Mucosa of rectum (tissue), 2 donors: ENCODE measurements around the gene CRY1.
"Not testable (repeated sequence)": the region's sequence is repeated elsewhere in the genome, so short reads cannot be mapped to it uniquely, and the experiment has no call there.

Experiments used
- H3K27ac ChIP-seq, 2 donors: one replicate each; pipeline ENCODE4 v1.7.0; 2013; ENCODE audit warnings: inconsistent platforms in 2 of 2, low read depth in 2 of 2, low read length in 2 of 2
- H3K27me3 ChIP-seq, 2 donors: one replicate each; pipeline ENCODE4 v1.7.0; 2013; ENCODE audit warnings: low read length in 2 of 2; ENCODE audit not compliant: control insufficient read depth in 2 of 2, insufficient read depth in 2 of 2
- H3K36me3 ChIP-seq, 2 donors: one replicate each; pipeline ENCODE4 v1.7.0; 2013; ENCODE audit warnings: low read length in 2 of 2; ENCODE audit not compliant: control insufficient read depth in 2 of 2, insufficient read depth in 2 of 2
- H3K4me1 ChIP-seq, 2 donors: one replicate each; pipeline ENCODE4 v1.7.0; 2013; ENCODE audit warnings: low read length in 2 of 2, mild to moderate bottlenecking in 1 of 2; ENCODE audit not compliant: control insufficient read depth in 2 of 2, insufficient read depth in 2 of 2
- H3K4me3 ChIP-seq, 2 donors: one replicate each; pipeline ENCODE4 v1.7.0; 2013; ENCODE audit warnings: low read length in 2 of 2
- H3K9ac ChIP-seq, 2 donors: one replicate each; pipeline ENCODE4 v1.7.0; 2013; ENCODE audit warnings: low read length in 2 of 2, low read depth in 1 of 2, mild to moderate bottlenecking in 1 of 2
- H3K9me3 ChIP-seq, 2 donors: one replicate each; pipeline ENCODE4 v1.7.0; 2013; ENCODE audit warnings: low read length in 2 of 2; ENCODE audit not compliant: control insufficient read depth in 2 of 2
- donor health status: healthy.
- donor health status: Normal muscosa, but diverticular disease.

The CRY1 gene

DNA sequence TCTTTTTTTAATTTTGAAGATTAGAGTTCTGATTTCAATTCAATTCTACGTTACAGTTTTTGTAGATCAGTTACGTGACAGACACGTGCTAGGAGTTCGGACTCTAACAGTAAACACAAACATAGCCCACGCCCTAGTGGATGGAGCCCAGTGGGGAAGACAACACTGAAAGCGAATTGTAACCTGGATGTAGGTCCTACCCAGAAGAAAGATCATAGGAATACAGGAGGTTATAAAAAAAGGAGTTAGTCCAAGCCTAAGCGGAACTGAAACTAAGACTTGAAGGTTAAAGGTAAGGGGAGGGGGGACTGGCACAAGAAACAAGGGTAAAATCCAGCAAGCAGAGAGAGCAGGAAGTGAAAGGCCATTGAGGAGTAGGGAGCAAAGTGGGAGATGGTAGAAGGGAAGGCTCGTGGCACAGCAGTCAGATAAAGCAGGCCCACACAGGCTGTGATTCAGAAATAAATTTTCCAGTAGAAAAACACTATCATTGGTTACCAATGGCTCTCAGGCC is 15.7 kb upstream of the CRY1 start:
- H3K9ac ChIP-seq, result peak overlapping the region in 1 of 2 donors; percentile 20
- no peak overlapping the region for H3K4me3 ChIP-seq
- no peaks in the 10 kb centered on the region for H3K36me3 ChIP-seq
- no peaks in the 10 kb centered on the region for H3K9me3 ChIP-seq
- H3K4me1 ChIP-seq, result no peaks in the 10 kb centered on the region
- H3K27me3 ChIP-seq, result no peaks in the 10 kb centered on the region
- no peak overlapping the region for H3K27ac ChIP-seq

DNA sequence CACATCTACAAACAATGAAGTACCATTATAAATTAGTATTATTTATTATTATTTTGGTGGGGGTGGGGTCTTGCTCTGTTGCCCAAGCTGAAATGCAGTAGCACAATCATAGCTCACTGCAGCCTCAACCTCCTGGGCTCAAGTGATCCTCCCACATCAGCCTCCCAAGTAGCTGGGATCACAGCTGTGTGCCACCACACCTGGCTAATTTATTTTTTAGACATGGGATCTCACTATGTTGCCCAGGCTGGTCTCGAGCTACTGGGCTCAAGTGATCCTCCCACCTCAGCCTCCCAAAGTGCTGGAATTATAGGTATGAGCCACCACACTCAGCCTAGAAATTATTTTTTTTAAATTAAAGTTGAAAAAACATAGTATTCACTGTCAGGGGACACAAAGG is 15.0 kb upstream of the CRY1 start:
- H3K27ac ChIP-seq, H3K4me1 ChIP-seq, H3K27me3 ChIP-seq, H3K4me3 ChIP-seq, H3K9ac ChIP-seq, H3K36me3 ChIP-seq, H3K9me3 ChIP-seq: not testable (repeated sequence)

DNA sequence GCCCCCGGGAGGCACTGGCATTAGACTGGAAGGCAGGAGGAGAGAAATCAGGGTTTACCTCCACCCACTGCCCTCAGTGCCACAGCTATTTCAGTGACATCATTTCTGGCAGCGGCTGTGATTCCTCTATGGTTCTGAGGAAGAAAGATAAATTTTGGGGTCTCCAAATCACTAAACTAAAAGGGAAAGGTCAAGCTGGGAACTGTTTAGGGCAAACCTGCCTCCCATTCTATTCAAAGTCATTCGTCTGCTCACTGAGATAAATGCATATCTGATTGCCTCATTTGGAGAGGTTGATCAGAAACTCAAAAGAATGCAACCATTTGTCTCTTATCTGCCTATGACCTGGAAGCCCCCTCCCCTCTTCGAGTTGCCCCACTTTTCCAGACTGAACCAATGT is 14.0 kb upstream of the CRY1 start:
- no peak overlapping the region for H3K9ac ChIP-seq

DNA sequence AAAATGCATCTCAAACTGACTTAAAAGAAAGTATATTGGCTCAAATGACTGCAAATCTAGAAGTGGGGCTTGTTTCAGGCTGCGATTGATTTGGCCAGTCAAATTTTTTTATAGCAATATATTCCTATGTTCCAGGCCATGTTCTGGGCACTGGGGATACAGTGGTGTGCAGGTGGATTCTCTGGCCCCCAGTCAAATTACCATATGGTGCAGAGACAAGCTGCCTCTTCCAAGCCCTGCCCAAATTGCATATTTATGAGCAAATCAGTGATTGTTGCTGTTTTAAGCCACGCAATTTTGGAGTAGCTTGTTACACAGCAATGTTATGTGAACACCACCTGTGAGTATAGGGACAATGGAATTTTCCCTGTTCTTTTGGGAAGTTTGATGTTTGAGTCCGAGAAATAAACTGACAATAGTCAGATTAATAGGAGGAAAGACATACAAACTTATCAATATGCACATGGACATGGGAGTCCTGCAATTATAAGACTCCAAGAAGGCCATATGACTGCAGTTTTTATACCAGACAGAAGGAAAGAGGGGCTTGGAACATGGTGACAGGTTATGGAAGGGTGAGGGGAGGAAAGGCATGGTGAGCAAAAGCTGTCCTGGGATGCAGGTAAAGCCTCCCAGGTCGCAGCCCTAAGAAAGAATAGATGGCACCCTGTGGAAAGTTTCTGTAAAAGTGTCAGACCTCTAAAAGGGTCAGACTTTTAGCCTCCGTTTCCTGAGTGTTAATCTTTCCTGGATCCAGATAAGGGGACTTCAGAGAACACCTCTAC is 13.1 kb upstream of the CRY1 start:
- Histone ChIP-seq H3K4me3 (no peak overlapping the region), H3K27ac (no peak overlapping the region), H3K9ac (no peak overlapping the region), H3K27me3 (no peaks in the 10 kb centered on the region), H3K4me1 (no peaks in the 10 kb centered on the region), H3K36me3 (no peaks in the 10 kb centered on the region), H3K9me3 (no peaks in the 10 kb centered on the region)

More for the DNA sequence above, 14.0 kb upstream of the CRY1 start:
- H3K9me3 ChIP-seq, result no peaks in the 10 kb centered on the region
- H3K36me3 ChIP-seq, result no peaks in the 10 kb centered on the region
- no peaks in the 10 kb centered on the region for H3K4me1 ChIP-seq
- H3K27me3 ChIP-seq, result no peaks in the 10 kb centered on the region
- no peak overlapping the region for H3K4me3 ChIP-seq
- no peak overlapping the region for H3K27ac ChIP-seq

DNA sequence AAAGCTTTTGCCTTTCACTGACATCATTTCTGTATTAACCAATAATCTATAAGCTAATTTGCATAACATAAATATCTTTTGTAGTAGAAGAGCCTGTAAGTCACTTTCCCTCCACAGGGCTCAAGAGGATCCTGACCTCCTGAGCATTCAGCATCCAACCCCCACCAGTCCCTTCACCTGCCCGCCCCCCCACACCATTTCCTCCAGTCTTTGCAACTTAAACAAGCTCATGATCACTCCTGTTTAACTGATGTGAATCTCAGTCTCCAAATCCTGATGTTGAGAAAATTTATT is 12.0 kb upstream of the CRY1 start:
- Histone ChIP-seq H3K27me3 (no peaks in the 10 kb centered on the region), H3K4me1 (no peaks in the 10 kb centered on the region), H3K36me3 (no peaks in the 10 kb centered on the region), H3K27ac (no peak overlapping the region), H3K4me3 (no peak overlapping the region), H3K9me3 (no peaks in the 10 kb centered on the region), H3K9ac (no peak overlapping the region)

DNA sequence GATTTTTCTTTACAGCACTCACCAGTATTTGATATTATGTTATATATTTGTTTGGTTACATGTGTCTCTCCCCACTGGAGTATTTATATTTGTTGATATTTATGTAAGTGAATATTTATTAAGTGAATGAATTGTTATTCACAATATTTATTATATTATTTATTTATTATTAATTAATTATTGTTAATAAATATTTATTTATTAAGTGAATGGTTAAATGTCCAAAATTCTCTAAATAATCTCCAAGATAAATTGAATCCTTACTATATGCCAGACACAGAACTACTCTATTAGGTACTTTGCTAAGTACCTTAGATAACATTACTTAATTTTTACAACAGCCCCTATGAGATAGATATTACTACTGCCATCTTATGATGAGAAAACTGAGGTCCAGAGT is 10.2 kb upstream of the CRY1 start:
- H3K4me3 ChIP-seq, result no peak overlapping the region
- no peaks in the 10 kb centered on the region for H3K4me1 ChIP-seq
- no peaks in the 10 kb centered on the region for H3K36me3 ChIP-seq
- H3K27me3 ChIP-seq, result no peaks in the 10 kb centered on the region
- H3K9me3 ChIP-seq, result no peaks in the 10 kb centered on the region
- no peak overlapping the region for H3K9ac ChIP-seq
- H3K27ac ChIP-seq, result no peak overlapping the region

DNA sequence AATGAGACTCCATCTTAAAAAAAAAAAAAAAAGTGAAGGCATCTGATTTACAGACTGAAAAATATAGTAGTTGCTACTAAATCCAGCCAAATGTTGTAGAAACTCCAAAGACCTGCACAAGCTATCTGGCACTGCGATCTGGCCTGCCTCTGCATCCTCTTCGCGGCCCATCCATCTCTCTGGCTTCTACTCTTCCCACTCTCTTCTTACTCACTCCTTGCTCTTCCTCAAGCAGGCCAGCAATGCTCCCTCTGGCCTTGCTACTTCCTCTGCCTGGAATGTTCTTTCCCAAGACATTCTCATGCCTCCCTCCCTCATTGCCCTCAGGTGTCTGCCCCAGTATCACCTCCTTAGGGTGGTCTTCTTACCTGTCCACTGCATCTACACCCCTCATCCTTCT is 9.7 kb upstream of the CRY1 start:
- peak overlapping the region in 1 of 2 donors; percentile 6 for H3K9ac ChIP-seq
- H3K27me3 ChIP-seq, result no peaks in the 10 kb centered on the region
- no peak overlapping the region for H3K4me3 ChIP-seq
- no peaks in the 10 kb centered on the region for H3K4me1 ChIP-seq
- no peak overlapping the region for H3K27ac ChIP-seq
- H3K36me3 ChIP-seq, result no peaks in the 10 kb centered on the region
- no peaks in the 10 kb centered on the region for H3K9me3 ChIP-seq

DNA sequence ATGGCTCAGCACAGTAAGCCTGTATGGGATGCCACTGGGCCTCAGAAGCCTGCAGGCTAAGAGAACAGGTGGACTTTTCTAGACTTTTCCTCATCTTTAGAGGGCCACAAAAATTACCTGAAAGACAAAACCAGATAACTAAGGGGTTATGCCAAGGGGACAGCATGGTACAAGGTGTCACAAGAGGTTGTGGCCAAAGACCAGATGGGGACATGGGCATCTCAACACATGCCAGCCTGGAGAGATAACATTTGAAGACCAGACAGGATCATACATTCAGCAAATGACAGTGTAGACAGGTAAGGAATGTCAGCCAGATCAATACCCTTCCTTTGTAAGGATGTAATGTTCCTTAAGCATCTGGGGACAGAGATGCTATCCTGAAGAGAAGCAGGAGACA is 8.9 kb upstream of the CRY1 start:
- no peaks in the 10 kb centered on the region for H3K27me3 ChIP-seq
- H3K9ac ChIP-seq, result no peak overlapping the region
- H3K4me3 ChIP-seq, result no peak overlapping the region
- H3K27ac ChIP-seq, result no peak overlapping the region
- H3K36me3 ChIP-seq, result no peaks in the 10 kb centered on the region
- H3K9me3 ChIP-seq, result no peaks in the 10 kb centered on the region
- H3K4me1 ChIP-seq, result no peaks in the 10 kb centered on the region

DNA sequence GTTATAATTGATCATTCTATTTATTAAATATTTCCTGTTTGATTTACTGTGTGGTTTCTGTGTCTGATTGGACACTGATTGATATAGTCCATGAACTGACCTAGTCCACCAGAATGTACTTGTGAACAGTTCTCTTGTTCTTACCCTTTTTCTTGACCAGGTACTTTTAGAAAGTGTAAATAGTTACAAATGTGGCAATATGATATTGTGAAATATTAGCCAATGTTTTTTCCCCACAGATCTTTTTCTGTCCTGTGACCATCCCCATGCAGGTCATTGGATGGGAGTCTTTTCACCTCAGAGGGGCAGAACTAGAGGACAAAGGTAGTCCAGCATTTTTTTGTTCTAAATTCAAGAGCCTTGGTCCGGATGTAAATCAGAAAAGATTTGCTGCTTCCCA is 8.3 kb upstream of the CRY1 start:
- Histone ChIP-seq H3K27ac (no peak overlapping the region), H3K27me3 (no peaks in the 10 kb centered on the region), H3K9me3 (no peaks in the 10 kb centered on the region), H3K4me1 (no peaks in the 10 kb centered on the region), H3K9ac (no peak overlapping the region), H3K4me3 (no peak overlapping the region), H3K36me3 (no peaks in the 10 kb centered on the region)

DNA sequence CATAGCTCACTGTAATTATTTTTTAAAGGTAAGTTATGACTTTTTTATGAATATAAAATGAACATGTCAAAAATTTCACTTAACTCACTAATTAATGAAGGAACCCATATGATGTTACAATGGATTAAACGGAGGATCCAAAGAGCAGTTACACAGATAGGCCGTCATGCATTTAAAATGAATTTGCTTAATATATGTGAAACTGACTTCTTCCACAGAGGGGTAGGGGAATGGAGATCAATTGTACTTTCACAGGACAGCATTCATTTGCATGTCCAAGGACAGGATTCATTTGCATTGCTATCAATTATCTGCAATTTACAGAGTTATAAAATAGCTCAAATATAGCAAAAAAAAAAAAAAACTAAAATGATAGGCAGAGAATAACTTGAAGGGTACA is 6.6 kb upstream of the CRY1 start:
- Histone ChIP-seq H3K4me1 (no peaks in the 10 kb centered on the region), H3K36me3 (no peaks in the 10 kb centered on the region), H3K4me3 (no peak overlapping the region), H3K9me3 (no peaks in the 10 kb centered on the region), H3K9ac (no peak overlapping the region), H3K27ac (no peak overlapping the region), H3K27me3 (no peaks in the 10 kb centered on the region)

DNA sequence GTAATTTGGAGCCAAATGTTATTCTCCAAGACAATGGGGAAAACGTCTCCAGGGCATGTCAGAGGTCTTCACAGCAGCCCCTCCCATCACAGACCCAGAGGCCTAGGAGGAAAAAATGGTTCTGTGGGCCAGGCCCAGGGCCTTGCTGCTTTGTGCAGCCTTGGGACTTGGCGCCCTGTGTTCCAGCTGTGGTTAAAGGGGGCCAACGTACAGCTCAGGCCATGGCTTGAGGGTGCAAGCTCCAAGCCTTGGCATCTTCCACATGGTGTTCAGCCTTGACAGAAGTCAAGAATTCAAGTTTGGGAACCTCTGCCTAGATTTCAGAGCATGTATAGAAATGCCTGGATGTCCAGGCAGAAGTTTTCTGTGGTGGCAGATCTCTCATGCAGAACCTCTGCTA is 3.2 kb upstream of the CRY1 start:
- Histone ChIP-seq H3K9ac (no peak overlapping the region), H3K4me1 (peaks cover 12 to 18% of the 10 kb centered on the region in 2 donors), H3K9me3 (no peaks in the 10 kb centered on the region), H3K27me3 (no peaks in the 10 kb centered on the region), H3K36me3 (no peaks in the 10 kb centered on the region), H3K4me3 (no peak overlapping the region), H3K27ac (no peak overlapping the region)
